HCT116 (cell line): ENCODE data around the gene RASGEF1B. TPM values are rescaled to one million over a fixed set of nuclear protein-coding genes. Genes with fewer than 3 reads are reported as not detected.

Source experiments
- ATAC-seq: fragments of 200-7000 bp; cut with Tn5 transposase; 2 replicates; pipeline ENCODE4 v1.9.1; 2020; ENCODE audit warnings: mild to moderate bottlenecking, moderate library complexity
- BruUV-seq: library from RNA; stranded (reverse); fragments of 400-500 nt; replicated peaks from 2 replicates; lab custom pipeline; 2021; lab: Mats Ljungman, UMichigan
- CTCF ChIA-PET: fragments of 300-600 bp; sonication (Branson Sonifier 250); formaldehyde crosslinking; loops from one replicate; lab custom pipeline; 2021; ENCODE audit warnings: antibody characterized with exemption; lab: Charles Lee
- POLR2A ChIA-PET: fragments of 300-600, 350-600 bp; sonication (Branson Sonifier 250); formaldehyde crosslinking; loops from one replicate; lab custom pipeline; 2021; ENCODE audit warnings: antibody characterized with exemption; lab: Charles Lee
- RAD21 ChIA-PET, 2 experiments: fragments of 300-600 bp; sonication (Branson Sonifier 250); formaldehyde crosslinking; loops; one replicate each; lab custom pipeline; 2023; ENCODE audit warnings: low total read pairs in 2 of 2; ENCODE audit not compliant: uncharacterized antibody in 2 of 2, unreplicated experiment in 2 of 2, low non-redundant PET in 1 of 2; lab: Charles Lee
- DNase-seq: peaks from one replicate; pipeline ENCODE4 v3.0.0-alpha.2; 2010; ENCODE audit warnings: low read depth, low spot score
- H2AFZ ChIP-seq: fragments of 200-600 bp; shearing (Covaris generic), sonication (generic); 2 replicates; pipeline ENCODE4 v1.6.1; 2017; ENCODE audit warnings: low read depth, mixed run types, mixed read lengths, antibody characterized with exemption, low read length; ENCODE audit not compliant: poor library complexity, severe bottlenecking
- H3K27ac ChIP-seq: 2 replicates; pipeline ENCODE4 v1.5.1; 2012; ENCODE audit warnings: low read depth, low read length
- H3K27me3 ChIP-seq: fragments of 200-600 bp; sonication (generic); 2 replicates; pipeline ENCODE4 v1.6.1; 2016; ENCODE audit warnings: mixed run types, low read length, mixed read lengths; ENCODE audit not compliant: insufficient read depth
- H3K36me3 ChIP-seq, 2 experiments: fragments of 200-500 bp in 1 of 2; fragments of 200-600 bp in 1 of 2; sonication (Bioruptor generic) in 1 of 2; sonication (generic) in 1 of 2; 2 replicates each; pipeline versions ENCODE4 v1.5.1 to v1.6.1; 2014 to 2016; ENCODE audit warnings: low read length in 2 of 2, inconsistent platforms in 1 of 2, mixed read lengths in 1 of 2, mixed run types in 1 of 2; ENCODE audit not compliant: insufficient read depth in 2 of 2, control insufficient read depth in 1 of 2
- H3K4me1 ChIP-seq, 2 experiments: fragments of 200-600 bp in 1 of 2; sonication (generic) in 1 of 2; 2 replicates each; pipeline versions ENCODE4 v1.5.1 to v1.6.1; 2012 to 2017; ENCODE audit warnings: low read length in 2 of 2, inconsistent platforms in 1 of 2, mild to moderate bottlenecking in 1 of 2, mixed read lengths in 1 of 2, mixed run types in 1 of 2, moderate library complexity in 1 of 2; ENCODE audit not compliant: insufficient read depth in 2 of 2, control insufficient read depth in 1 of 2
- H3K4me2 ChIP-seq: fragments of 200-600 bp; sonication (generic); 2 replicates; pipeline ENCODE4 v1.6.1; 2017; ENCODE audit warnings: mixed run types, low read length, mixed read lengths
- H3K4me3 ChIP-seq, 2 experiments: fragments of 200-600 bp in 1 of 2; sonication (generic) in 1 of 2; replicated peaks in 1 of 2; 2 replicates each; pipeline ENCODE4 v1.5.1; 2011 to 2016; ENCODE audit warnings: low read length in 2 of 2, control low read depth in 1 of 2, low read depth in 1 of 2, mild to moderate bottlenecking in 1 of 2, mixed read lengths in 1 of 2, mixed run types in 1 of 2
- H3K79me2 ChIP-seq: fragments of 200-600 bp; sonication (generic); 2 replicates; pipeline ENCODE4 v1.6.1; 2017; ENCODE audit warnings: mild to moderate bottlenecking, mixed run types, low read length, moderate library complexity, mixed read lengths; ENCODE audit not compliant: insufficient read depth
- H3K9ac ChIP-seq: fragments of 200-600 bp; sonication (generic); 2 replicates; pipeline ENCODE4 v1.6.1; 2016; ENCODE audit warnings: low read length, mixed read lengths
- H3K9me2 ChIP-seq: fragments of 200-600 bp; sonication (generic), shearing (Covaris generic); 2 replicates; pipeline ENCODE4 v1.6.1; 2017; ENCODE audit warnings: mixed run types, mild to moderate bottlenecking, moderate library complexity; ENCODE audit not compliant: insufficient read depth
- H3K9me3 ChIP-seq, 2 experiments: fragments of 200-500 bp in 1 of 2; fragments of 200-600 bp in 1 of 2; sonication (Bioruptor generic) in 1 of 2; sonication (generic) in 1 of 2; 2 replicates each; pipeline ENCODE4 v1.6.1; 2014 to 2017; ENCODE audit warnings: low read length in 2 of 2, mixed read lengths in 2 of 2, inconsistent platforms in 1 of 2, low read depth in 1 of 2, mild to moderate bottlenecking in 1 of 2, mixed run types in 1 of 2, moderate library complexity in 1 of 2; ENCODE audit not compliant: control insufficient read depth in 1 of 2, insufficient read depth in 1 of 2
- H4K20me1 ChIP-seq: fragments of 200-600 bp; sonication (generic), shearing (Covaris generic); 2 replicates; pipeline ENCODE4 v1.6.1; 2017; ENCODE audit warnings: mixed run types, mild to moderate bottlenecking, moderate library complexity; ENCODE audit not compliant: insufficient read depth
- CBX3 ChIP-seq: IDR thresholded peaks from 2 replicates; pipeline ENCODE4 v1.6.1; 2012; ENCODE audit warnings: low read depth
- CTCF ChIP-seq, 3 experiments: fragments of 200-600 bp in 1 of 3; sonication (generic) in 1 of 3; IDR thresholded peaks in 2 of 3; conservative IDR thresholded peaks in 1 of 3; 2 replicates each; pipeline ENCODE4 v1.5.1; 2012 to 2017; ENCODE audit warnings: low read depth in 2 of 3, low read length in 2 of 3, antibody characterized with exemption in 1 of 3, borderline replicate concordance in 1 of 3, control low read depth in 1 of 3, mild to moderate bottlenecking in 1 of 3, mixed read lengths in 1 of 3, mixed run types in 1 of 3, moderate library complexity in 1 of 3; ENCODE audit not compliant: insufficient read depth in 1 of 3
- EZH2 ChIP-seq: fragments of 200-600 bp; sonication (generic); IDR thresholded peaks from 2 replicates; pipeline ENCODE4 v1.6.1; 2017; ENCODE audit warnings: antibody characterized with exemption, mixed run types
- POLR2A ChIP-seq: IDR thresholded peaks from 2 replicates; pipeline ENCODE4 v1.7.0; 2011; ENCODE audit warnings: borderline replicate concordance; ENCODE audit not compliant: insufficient read depth, insufficient read length; ENCODE audit errors: extremely low read depth
- SP1 ChIP-seq: IDR thresholded peaks from 2 replicates; pipeline ENCODE4 v1.6.1; 2012; ENCODE audit warnings: low read depth
- intact Hi-C: fragments of 100-400 bp; cut with micrococcal nuclease; formaldehyde crosslinking; loops from 2 replicates; pipeline ENCODE4 v1.10.0; 2022
- total RNA-seq: library from RNA; stranded (reverse); gene quantifications from one replicate; pipeline ENCODE4 v1.2.1, GENCODE V29; 2021; ENCODE audit not compliant: unreplicated experiment

RASGEF1B gene
- total RNA-seq, 1 experiment from 2014 or later = 0.25 TPM

DNA sequence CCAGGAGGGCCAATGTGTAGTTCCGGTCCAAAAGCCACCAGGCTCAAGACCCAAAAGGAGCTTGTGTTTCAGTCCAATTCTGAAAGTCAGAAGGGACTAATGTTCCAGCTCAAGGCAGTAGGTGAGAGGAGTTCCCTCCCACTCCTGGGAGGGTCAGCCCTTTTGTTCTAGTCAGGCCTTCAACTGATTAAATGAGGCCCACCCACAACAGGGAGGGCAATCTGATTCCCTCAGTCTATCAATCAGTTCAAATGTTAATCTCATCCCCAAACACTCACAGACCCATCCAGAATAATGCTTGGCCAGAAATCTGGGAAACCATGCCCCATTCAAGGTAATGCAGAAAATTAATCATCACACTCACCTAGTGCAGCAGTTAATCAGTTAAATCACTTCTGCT, 35.8 kb upstream of the RASGEF1B start:
- H3K27me3 ChIP-seq = peaks cover 19% of the 10 kb centered on the region; the same call in 1 of the 2 replicates
- no peaks in the 10 kb centered on the region for H3K36me3 ChIP-seq
- intact Hi-C loops = no loop called here
- H3K4me3 ChIP-seq = no peak overlapping the region
- ATAC-seq (no peak), DNase-seq (no peak)
- H3K4me2 ChIP-seq = no peak overlapping the region
- no peaks in the 10 kb centered on the region for H3K79me2 ChIP-seq
- ChIA-PET CTCF (no interaction called here), RAD21 (no interaction called here), POLR2A (no interaction called here)
- H3K9me2 ChIP-seq = no peaks in the 10 kb centered on the region
- no TSS peak for BruUV-seq
- no peak for TF ChIP-seq SP1
- TF ChIP-seq EZH2 = no peak
- H3K27ac ChIP-seq = no peak overlapping the region
- no peak overlapping the region for H3K9ac ChIP-seq
- H2AFZ ChIP-seq = no peak overlapping the region
- H3K4me1 ChIP-seq = no peaks in the 10 kb centered on the region
- no peaks in the 10 kb centered on the region for H4K20me1 ChIP-seq
- no peaks in the 10 kb centered on the region for H3K9me3 ChIP-seq

GRCh38 chr4:81506731-81507130, 35.0 kb upstream of the RASGEF1B start:
- BruUV-seq = no TSS peak
- CTCF ChIA-PET = no interaction called here
- RAD21 ChIA-PET = no interaction called here

More at GRCh38 chr4:81506731-81507130, 35.0 kb upstream of the RASGEF1B start:
- Histone ChIP-seq H2AFZ (no peak overlapping the region), H3K27me3 (peaks cover 23% of the 10 kb centered on the region; the same call in 1 of the 2 replicates), H3K36me3 (no peaks in the 10 kb centered on the region), H3K4me2 (no peak overlapping the region), H3K9ac (no peak overlapping the region), H3K9me3 (no peaks in the 10 kb centered on the region), H3K79me2 (no peaks in the 10 kb centered on the region), H3K9me2 (no peaks in the 10 kb centered on the region), H3K4me1 (no peaks in the 10 kb centered on the region), H3K27ac (no peak overlapping the region), H4K20me1 (no peaks in the 10 kb centered on the region), H3K4me3 (no peak overlapping the region)
- intact Hi-C loops = no loop called here
- POLR2A ChIA-PET = no interaction called here
- TF ChIP-seq CBX3 (no peak), CTCF (IDR thresholded peaks at IDR 0.05 in 2 of 3, conservative IDR thresholded peaks at IDR 0.05 in 1 of 3; ENCODE audit: borderline replicate concordance in 1 of 3, insufficient read depth in 1 of 3, low read depth in 2 of 3, low read length in 2 of 3) (no peak), POLR2A (no peak)
- ATAC-seq (no peak), DNase-seq (no peak)
